Hematopoietic multipotent progenitor cell treated with erythropoietin and hydrocortisone succinate and interleukin-3 and kit ligand, for 6 days (in vitro differentiated cells): ENCODE measurements around the gene SEMA5B.

Experiments
- DNase-seq: peaks from one replicate; pipeline ENCODE4 v3.0.0-alpha.2; 2015

Gene SEMA5B

GRCh38 chr3:123054109-123054778 is 26.7 kb upstream of the SEMA5B start:
- DNase-seq: no peak

GRCh38 chr3:123053107-123053506 is 25.5 kb upstream of the SEMA5B start:
- no peak for DNase-seq

GRCh38 chr3:123050666-123051065 is 23.1 kb upstream of the SEMA5B start:
- no peak for DNase-seq

- DNase-seq: no peak
These were observed 21.1 kb upstream of the SEMA5B start for GRCh38 chr3:123048480-123049237.

DNA sequence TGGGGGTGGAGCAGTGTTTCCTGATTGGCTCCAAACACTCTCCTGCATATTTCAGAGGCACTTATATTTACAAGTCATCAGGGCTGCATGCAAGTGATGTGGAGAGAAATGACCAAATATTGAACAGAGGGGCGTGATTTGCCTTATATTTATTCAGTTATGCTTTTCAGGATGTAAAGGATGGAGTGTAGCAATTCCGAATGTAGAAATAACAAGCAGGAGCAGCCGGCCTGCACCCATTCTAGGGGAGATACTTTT is 19.4 kb upstream of the SEMA5B start:
- no peak for DNase-seq

GRCh38 chr3:123046262-123047061 is 18.9 kb upstream of the SEMA5B start:
- DNase-seq: no peak

DNA sequence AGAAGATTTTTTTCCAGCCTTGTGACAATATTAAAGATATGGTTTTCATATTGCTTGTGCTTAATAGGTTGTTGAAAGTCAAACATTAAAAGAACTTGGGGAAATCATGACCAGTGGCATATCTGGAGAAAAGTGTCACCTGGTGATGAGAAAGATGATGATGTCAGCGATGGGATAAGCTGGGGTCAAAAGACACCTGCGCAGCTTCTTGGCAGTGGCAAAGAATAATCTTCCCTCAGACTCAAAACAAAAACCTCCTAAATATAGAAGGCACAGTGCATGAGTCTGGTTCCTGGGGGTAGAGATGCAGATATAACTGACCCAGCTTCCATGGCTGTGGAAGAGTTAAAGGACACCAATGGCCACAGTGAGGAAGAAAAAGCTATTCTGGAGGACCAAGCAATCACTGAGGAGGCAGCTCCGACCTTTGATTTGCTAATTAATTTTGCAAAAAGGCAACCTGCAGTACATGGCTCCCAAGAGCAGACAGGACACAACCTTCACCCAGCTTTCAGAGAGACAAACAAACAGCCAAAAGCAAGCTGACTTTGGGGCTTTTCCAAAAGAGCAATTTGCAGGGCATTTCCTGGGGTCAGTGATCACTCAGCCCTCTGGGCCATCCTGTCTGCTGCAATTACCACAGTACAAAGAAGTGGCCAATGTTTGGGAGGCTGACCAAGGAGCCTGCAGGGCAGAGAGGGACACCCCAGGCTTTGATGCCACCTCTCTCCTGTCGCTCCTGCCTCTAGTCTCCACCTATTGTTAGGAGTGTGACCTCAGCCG is 17.6 kb upstream of the SEMA5B start:
- no peak for DNase-seq

- DNase-seq: no peak
These were observed 14.8 kb upstream of the SEMA5B start for GRCh38 chr3:123042413-123042812.

- DNase-seq: no peak
These were observed 11.6 kb upstream of the SEMA5B start for GRCh38 chr3:123039178-123039577.

GRCh38 chr3:123038751-123039150 is 11.2 kb upstream of the SEMA5B start:
- no peak for DNase-seq

GRCh38 chr3:123037015-123037375 is 9.4 kb upstream of the SEMA5B start:
- DNase-seq: no peak

- DNase-seq: peak; percentile 64
These were observed 8.9 kb upstream of the SEMA5B start for GRCh38 chr3:123036352-123037014.

DNA sequence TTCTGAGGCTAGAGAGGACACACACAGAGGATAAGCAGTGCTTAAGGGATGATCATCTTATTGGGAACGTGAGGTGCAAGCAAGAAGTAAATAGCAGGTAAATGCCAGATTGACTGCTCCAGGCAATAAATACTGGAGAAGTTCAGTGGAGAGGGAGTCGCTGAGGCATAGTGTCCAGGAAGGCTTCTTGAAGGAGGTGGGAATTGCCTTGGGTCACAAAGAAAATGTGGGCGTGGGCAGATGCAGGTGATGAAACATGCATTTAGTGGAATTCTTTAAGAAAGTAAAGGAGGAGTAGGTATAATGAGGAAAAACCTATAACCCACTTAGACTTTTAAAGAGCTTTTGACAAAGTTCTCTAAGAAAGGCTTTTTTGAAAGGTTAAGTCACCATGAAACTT is 7.4 kb upstream of the SEMA5B start:
- DNase-seq: no peak

- DNase-seq: no peak
These were observed 6.6 kb upstream of the SEMA5B start for GRCh38 chr3:123034120-123034519.

DNA sequence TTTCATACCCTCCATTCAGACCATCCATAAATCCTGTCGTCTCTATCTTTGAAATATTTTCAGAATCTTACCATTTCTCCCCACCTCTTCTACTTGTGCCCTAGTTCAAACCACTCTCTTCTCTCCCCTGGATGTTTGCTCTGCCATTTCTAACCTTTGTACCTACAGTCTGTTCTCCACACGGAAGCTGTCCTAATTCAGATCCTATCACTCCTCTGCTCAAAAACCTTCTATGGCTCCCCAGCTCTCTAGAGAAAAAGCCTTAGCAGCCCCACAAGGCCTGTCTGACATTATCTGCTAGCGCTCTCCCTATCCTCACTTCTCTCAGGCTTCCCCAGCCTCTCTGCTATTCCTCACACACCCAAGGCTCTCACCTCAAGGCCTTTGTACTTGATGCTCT is 4.5 kb upstream of the SEMA5B start:
- DNase-seq: no peak

DNA sequence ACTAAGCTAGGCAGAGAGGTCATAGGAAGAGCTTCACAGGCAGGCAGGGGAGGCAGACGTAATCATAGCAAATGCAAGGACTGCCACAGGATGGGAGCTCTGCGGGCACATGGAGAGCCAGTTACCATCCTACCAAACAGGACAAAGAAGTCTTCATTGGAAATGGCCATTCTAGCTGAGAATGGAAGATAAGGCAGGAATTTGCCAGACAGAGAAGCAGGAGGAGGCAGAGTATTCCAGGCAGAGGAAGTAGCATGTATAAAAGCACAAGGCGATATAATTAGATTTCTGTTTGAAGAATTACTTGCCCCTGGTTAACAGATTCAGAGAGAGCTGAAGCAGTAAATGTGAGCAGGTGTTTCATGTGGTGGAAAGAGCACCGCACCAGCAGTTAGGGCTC is 3.5 kb upstream of the SEMA5B start:
- no peak for DNase-seq

DNA sequence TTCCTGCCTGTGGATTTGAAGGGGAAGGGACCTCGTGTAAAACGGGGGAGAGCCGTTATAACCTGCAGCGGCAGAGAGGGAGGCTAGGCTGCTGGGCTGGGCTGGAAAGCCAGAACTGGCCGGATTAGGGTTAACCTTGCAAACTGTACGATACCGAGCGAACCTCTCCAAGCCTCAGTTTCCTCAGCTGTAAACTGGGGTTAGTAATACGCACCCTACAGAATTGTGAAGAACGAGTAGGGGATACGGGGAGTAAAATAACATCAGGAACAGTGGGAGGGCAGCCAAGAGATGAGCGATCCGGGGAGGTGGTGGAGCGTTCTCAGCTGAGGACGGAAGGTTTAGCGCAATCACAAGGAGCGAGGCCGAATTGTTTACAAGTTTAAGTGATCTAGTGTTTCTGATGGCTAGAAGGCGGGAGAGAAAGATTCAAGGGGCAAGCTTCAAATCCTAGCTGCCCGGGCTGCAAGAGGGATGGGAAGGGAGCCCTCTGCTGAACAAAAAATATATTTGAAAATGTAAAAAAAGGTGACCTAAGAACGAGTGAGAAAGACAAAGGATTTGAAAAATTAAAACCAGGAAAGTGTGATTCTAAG is 768 bp upstream of the SEMA5B start:
- DNase-seq: peak; percentile 74

- no peak for DNase-seq
These were observed 835 bp downstream of the SEMA5B start for GRCh38 chr3:123026565-123027291.

DNA sequence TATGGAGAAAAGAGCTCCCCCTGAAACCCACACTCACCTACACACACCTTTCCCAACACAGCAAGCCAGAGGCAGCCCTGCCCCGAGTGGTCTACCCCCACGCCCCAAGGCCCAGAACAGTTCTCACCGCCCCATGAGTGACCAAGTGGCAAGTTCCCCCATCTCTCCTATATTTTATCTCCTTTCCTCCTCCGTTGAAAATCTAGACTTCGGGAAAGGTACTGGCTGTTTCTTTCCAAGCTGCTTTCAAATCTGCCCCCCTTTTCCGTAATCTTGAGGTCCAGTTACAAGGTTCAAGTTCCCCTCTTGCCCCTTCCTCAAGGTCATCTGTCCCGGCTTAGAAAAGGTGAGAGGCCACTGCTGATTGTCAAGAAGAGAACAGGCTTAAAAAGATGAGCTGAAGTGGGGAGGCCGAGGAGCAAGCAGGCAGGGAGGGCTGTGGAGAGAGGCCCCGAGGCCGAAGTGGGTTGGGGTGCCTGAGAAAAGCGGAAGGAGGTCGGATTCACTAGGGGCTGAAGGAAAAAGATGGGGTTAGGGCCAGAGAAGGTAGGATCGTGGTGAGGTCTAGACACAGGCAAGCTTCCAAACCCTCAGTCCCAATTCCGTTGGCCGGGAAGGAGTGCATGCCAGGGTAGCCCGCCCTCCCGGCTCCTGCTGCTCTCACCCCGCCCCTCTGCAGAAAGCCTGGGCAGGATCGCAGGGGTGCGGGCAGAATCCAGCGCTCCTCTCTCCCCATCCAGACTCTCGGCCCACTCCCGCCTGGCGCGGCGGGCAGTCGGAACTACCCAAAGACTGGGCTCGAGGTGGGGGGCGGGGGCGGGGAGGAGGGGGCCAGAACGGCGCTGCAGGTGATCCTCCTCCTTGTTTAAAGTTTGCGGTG is 1.7 kb downstream of the SEMA5B start:
- peak; percentile 27 for DNase-seq

DNA sequence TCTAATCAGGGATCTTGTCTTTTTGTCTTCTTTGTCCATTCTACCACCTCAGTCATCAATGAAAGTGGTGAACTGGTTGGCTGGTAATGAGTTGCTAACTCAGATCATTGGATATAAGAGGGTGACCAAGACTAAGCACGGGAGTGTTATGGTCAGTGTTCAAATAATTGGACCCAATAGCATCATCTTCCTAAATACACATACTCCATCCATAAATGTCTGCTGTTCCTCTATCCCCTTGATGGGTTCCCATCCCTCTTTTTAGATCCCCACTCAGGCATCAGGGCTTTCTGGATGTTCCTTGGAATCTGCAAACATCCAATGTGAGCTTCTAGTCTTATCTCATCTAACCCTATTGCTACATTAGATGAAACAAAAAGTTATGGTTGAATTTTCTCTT is 3.5 kb downstream of the SEMA5B start:
- DNase-seq: no peak
